ENCODE results near the gene GALNT9.

Gene GALNT9

GRCh38 chr12:132365226-132365625 is 35.8 kb upstream of the GALNT9 start:
- no peak for ATAC-seq
- no peak for TF ChIP-seq ZNF565 (CRISPR knock-in tag; conservative IDR thresholded peaks at IDR 0.05; ENCODE audit: low read depth)
- no peak for TF ChIP-seq RARB (CRISPR knock-in tag; IDR thresholded peaks at IDR 0.05)
- TF ChIP-seq CSDC2 (CRISPR knock-in tag; IDR thresholded peaks at IDR 0.05), result no peak
- TF ChIP-seq OSR1 (CRISPR knock-in tag; IDR thresholded peaks at IDR 0.05), result no peak
- no peak for TF ChIP-seq GLIS3 (CRISPR knock-in tag; IDR thresholded peaks at IDR 0.05)
- no peak for TF ChIP-seq ESRRG (CRISPR knock-in tag; IDR thresholded peaks at IDR 0.05)
- no peak for TF ChIP-seq TOX (CRISPR knock-in tag; IDR thresholded peaks at IDR 0.05; ENCODE audit: borderline replicate concordance)
- no peak for TF ChIP-seq CREB5 (CRISPR knock-in tag; IDR thresholded peaks at IDR 0.05; ENCODE audit: low read depth)
- no peak for TF ChIP-seq ZNF70 (CRISPR knock-in tag; IDR thresholded peaks at IDR 0.05)
- TF ChIP-seq TCF4 (CRISPR knock-in tag; IDR thresholded peaks at IDR 0.05; ENCODE audit: borderline replicate concordance), result no peak
- no peak for TF ChIP-seq POU6F1 (CRISPR knock-in tag; IDR thresholded peaks at IDR 0.05; ENCODE audit: borderline replicate concordance, low read depth)
- TF ChIP-seq SNAI2 (CRISPR knock-in tag; IDR thresholded peaks at IDR 0.05), result no peak
- TF ChIP-seq CSRNP3 (CRISPR knock-in tag; IDR thresholded peaks at IDR 0.05), result no peak
- no peak for TF ChIP-seq ARNTL (CRISPR knock-in tag; IDR thresholded peaks at IDR 0.05; ENCODE audit: borderline replicate concordance, low read depth)
- TF ChIP-seq ZNF8 (CRISPR knock-in tag; IDR thresholded peaks at IDR 0.05), result no peak
- no peak for TF ChIP-seq PPARA (CRISPR knock-in tag; IDR thresholded peaks at IDR 0.05; ENCODE audit: borderline replicate concordance)
- no peak for TF ChIP-seq ZFP3 (CRISPR knock-in tag; IDR thresholded peaks at IDR 0.05)

- ATAC-seq, result no peak
Measured at GRCh38 chr12:132364348-132364902, 35.0 kb upstream of the GALNT9 start.

More at GRCh38 chr12:132364348-132364902, 35.0 kb upstream of the GALNT9 start:
- TF ChIP-seq TOX (CRISPR knock-in tag; IDR thresholded peaks at IDR 0.05; ENCODE audit: borderline replicate concordance) (no peak), ZNF565 (CRISPR knock-in tag; conservative IDR thresholded peaks at IDR 0.05; ENCODE audit: low read depth) (no peak), ZNF8 (CRISPR knock-in tag; IDR thresholded peaks at IDR 0.05) (no peak), ESRRG (CRISPR knock-in tag; IDR thresholded peaks at IDR 0.05) (no peak), BACH2 (CRISPR knock-in tag; IDR thresholded peaks at IDR 0.05; ENCODE audit: borderline replicate concordance) (no peak), ZFP3 (CRISPR knock-in tag; IDR thresholded peaks at IDR 0.05) (no peak), ISL1 (CRISPR knock-in tag; IDR thresholded peaks at IDR 0.05) (no peak), OSR1 (CRISPR knock-in tag; IDR thresholded peaks at IDR 0.05) (no peak), PPARA (CRISPR knock-in tag; IDR thresholded peaks at IDR 0.05; ENCODE audit: borderline replicate concordance) (no peak), ZNF70 (CRISPR knock-in tag; IDR thresholded peaks at IDR 0.05) (no peak), RARB (CRISPR knock-in tag; IDR thresholded peaks at IDR 0.05) (no peak), POU6F1 (CRISPR knock-in tag; IDR thresholded peaks at IDR 0.05; ENCODE audit: borderline replicate concordance, low read depth) (no peak), ZC3H10 (CRISPR knock-in tag; IDR thresholded peaks at IDR 0.05) (no peak), TCF4 (CRISPR knock-in tag; IDR thresholded peaks at IDR 0.05; ENCODE audit: borderline replicate concordance) (no peak), SNAI2 (CRISPR knock-in tag; IDR thresholded peaks at IDR 0.05) (no peak), TSHZ2 (CRISPR knock-in tag; IDR thresholded peaks at IDR 0.05) (no peak), CREB5 (CRISPR knock-in tag; IDR thresholded peaks at IDR 0.05; ENCODE audit: low read depth) (no peak), ZFP30 (CRISPR knock-in tag; IDR thresholded peaks at IDR 0.05) (no peak), GLIS3 (CRISPR knock-in tag; IDR thresholded peaks at IDR 0.05) (no peak), ARNTL (CRISPR knock-in tag; IDR thresholded peaks at IDR 0.05; ENCODE audit: borderline replicate concordance, low read depth) (no peak)
